A549 (cell line): ENCODE measurements around the gene SLC8A1.

Experiments used
- BHLHE40 ChIP-seq: IDR thresholded peaks from 2 replicates; pipeline ENCODE4 v1.6.1; 2012; ENCODE audit warnings: low read depth, low read length, inconsistent platforms
- CTCF ChIP-seq: fragments of >200 bp; sonication (Bioruptor Twin); formaldehyde crosslinking; IDR thresholded peaks from 3 replicates; pipeline ENCODE4 v1.5.1; 2016
- EHF ChIP-seq: fragments of 250-450 bp; sonication (Bioruptor Pico); IDR thresholded peaks from 2 replicates; pipeline ENCODE4 v1.5.0; 2020; ENCODE audit warnings: mild to moderate bottlenecking
- EP300 ChIP-seq, 2 experiments: fragments of >200 bp; sonication (Bioruptor Twin); formaldehyde crosslinking; IDR thresholded peaks; 2 replicates in 1 of 2; 3 replicates in 1 of 2; pipeline ENCODE4 v1.6.1; 2016 to 2017
- FOSL2 ChIP-seq, 2 experiments: fragments of 450-650 bp in 1 of 2; fragments of >200 bp in 1 of 2; sonication (Bioruptor Twin) in 1 of 2; formaldehyde crosslinking; IDR thresholded peaks; 2 replicates each; pipeline versions ENCODE4 v1.5.0 to v1.6.1; 2016 to 2020; ENCODE audit warnings: mild to moderate bottlenecking in 1 of 2, moderate library complexity in 1 of 2
- HDAC2 ChIP-seq: fragments of 200-600 bp; sonication (generic); IDR thresholded peaks from 2 replicates; pipeline ENCODE4 v1.6.1; 2016
- JUNB ChIP-seq: fragments of >200 bp; sonication (Bioruptor Twin); formaldehyde crosslinking; IDR thresholded peaks from 2 replicates; pipeline ENCODE4 v1.6.1; 2016
- MAX ChIP-seq: IDR thresholded peaks from 2 replicates; pipeline ENCODE4 v1.6.1; 2012
- MYC ChIP-seq: IDR thresholded peaks from 2 replicates; pipeline ENCODE4 v1.6.1; 2012; ENCODE audit warnings: mild to moderate bottlenecking, inconsistent platforms, low read length, improper control_type of control experiment, borderline replicate concordance
- PBX3 ChIP-seq: IDR thresholded peaks from 2 replicates; pipeline ENCODE4 v1.6.1; 2012
- POLR2A ChIP-seq: IDR thresholded peaks from 2 replicates; pipeline ENCODE4 v1.6.1; 2012; ENCODE audit warnings: mild to moderate bottlenecking, low read length
- USF2 ChIP-seq: fragments of 450-650 bp; IDR thresholded peaks from 2 replicates; pipeline ENCODE4 v1.6.1; 2014; ENCODE audit warnings: antibody characterized with exemption
- ZC3H11A ChIP-seq: fragments of 450-650 bp; IDR thresholded peaks from 2 replicates; pipeline ENCODE4 v1.6.1; 2014; ENCODE audit warnings: antibody characterized with exemption, mild to moderate bottlenecking
- ZSCAN20 ChIP-seq: fragments of 250-450 bp; sonication (Bioruptor Pico); IDR thresholded peaks from 2 replicates; pipeline ENCODE4 v1.8.0; 2022; ENCODE audit warnings: mild to moderate bottlenecking, moderate library complexity

- TF ChIP-seq CTCF (no peak), EHF (CRISPR knock-in tag) (no peak), POLR2A (no peak), HDAC2 (no peak), USF2 (no peak), ZC3H11A (no peak), PBX3 (no peak), EP300 (IDR thresholded peaks at IDR 0.05) (no peak), MAX (no peak), ZSCAN20 (no peak), MYC (no peak), FOSL2 (IDR thresholded peaks at IDR 0.05) (no peak), FOSL2 (CRISPR knock-in tag; IDR thresholded peaks at IDR 0.05) (no peak), BHLHE40 (no peak), JUNB (no peak)
These were observed 103.2 kb downstream of the SLC8A1 start for GRCh38 chr2:40348665-40349064.
